Measurements from ENCODE around the gene RPL36. TPM values are rescaled to one million over a fixed set of nuclear protein-coding genes. Genes with fewer than 3 reads are reported as not detected.

RPL36 gene
- total and polyA plus RNA-seq, 2 of the 8 experiments (the other 6 are each of a cell fraction or from before 2014, with no cell fraction given): 951 to 1,075 TPM

DNA sequence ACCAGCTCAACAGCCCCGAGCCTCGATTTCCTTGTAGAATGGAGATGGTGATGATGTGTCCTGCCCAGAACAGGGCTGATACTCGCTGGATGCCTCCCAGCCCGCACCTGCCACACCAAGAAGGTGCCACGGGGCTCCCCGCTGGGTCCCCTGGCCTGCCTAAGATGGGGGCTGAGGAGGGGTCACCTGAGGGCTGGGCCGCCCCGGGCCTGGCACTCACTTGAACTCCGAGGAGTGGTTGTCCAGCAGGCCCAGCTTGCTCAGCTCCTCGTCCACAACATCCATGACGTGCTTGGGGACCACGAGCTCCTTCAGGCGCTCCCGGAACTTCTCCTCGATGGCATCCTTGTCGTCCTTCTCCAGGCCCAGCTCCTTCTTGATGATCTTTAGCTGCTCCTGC, 15.5 kb downstream of the RPL36 start:
- CTCF ChIA-PET (ENCODE audit: partially characterized antibody): interaction anchor here (0.7 to 5.4 kb wide), 4 partner anchors 15 to 89 kb away, joined by 3 to 23 read pairs (median 5); partner anchors contain the start of gene RPL36
- Histone ChIP-seq H2BK20ac (ENCODE audit: low read length) (no peak overlapping the region), H3K4me2 (ENCODE audit: insufficient read depth in 1 of 2, low read depth in 2 of 2, low read length in 2 of 2) (no peak overlapping the region), H2BK5ac (ENCODE audit: low read depth, low read length) (no peak overlapping the region), H3K27me3 (replicated peaks in 1 of 4; ENCODE audit: control insufficient read depth in 3 of 4, extremely low read depth in 1 of 4, insufficient read depth in 3 of 4, low read length in 3 of 4) (no peaks in the 10 kb centered on the region), H3K4me1 (replicated peaks in 1 of 4; ENCODE audit: control insufficient read depth in 3 of 4, insufficient read depth in 4 of 4, low read length in 3 of 4) (no peaks in the 10 kb centered on the region), H3K9me3 (ENCODE audit: insufficient read depth in 2 of 2, low read depth in 1 of 2, low read length in 1 of 2) (peaks cover 0 to 9% of the 10 kb centered on the region in 2 experiments; a peak in 1 of 4 replicates), H2AK5ac (ENCODE audit: low read depth, low read length) (no peak overlapping the region), H3K18ac (ENCODE audit: extremely low read depth, low read length) (no peak overlapping the region), H2BK120ac (replicated peaks; ENCODE audit: low read depth, low read length) (no peak overlapping the region), H3K23me2 (ENCODE audit: low read depth, low read length) (no peaks in the 10 kb centered on the region), H3K14ac (ENCODE audit: insufficient read length) (no peak overlapping the region), H3K4me3 (ENCODE audit: extremely low read depth in 1 of 4, insufficient read depth in 2 of 4, low read depth in 3 of 4, low read length in 4 of 4) (no peak overlapping the region), H4K91ac (replicated peaks; ENCODE audit: insufficient read length, low read length) (no peak overlapping the region), H3K9ac (replicated peaks in 1 of 4; ENCODE audit: extremely low read depth in 1 of 4, low read depth in 3 of 4, low read length in 3 of 4) (no peak overlapping the region), H3K79me1 (ENCODE audit: low read depth, low read length) (no peaks in the 10 kb centered on the region; the same call in 1 of the 2 replicates), H3K79me2 (ENCODE audit: control insufficient read depth in 1 of 2, insufficient read depth in 2 of 2, low read length in 2 of 2) (no peaks in the 10 kb centered on the region), H2BK15ac (ENCODE audit: low read length) (no peak overlapping the region), H3K56ac (replicated peaks; ENCODE audit: insufficient read length, low read depth, low read length) (no peak overlapping the region), H2BK12ac (ENCODE audit: low read depth, low read length) (no peak overlapping the region), H3K36me3 (ENCODE audit: control insufficient read depth in 2 of 4, insufficient read depth in 4 of 4, low read length in 3 of 4) (peaks cover 35 to 76% (median 62%) of the 10 kb centered on the region in 4 experiments), H3K23ac (ENCODE audit: insufficient read length) (no peak overlapping the region), H4K8ac (ENCODE audit: extremely low read depth, insufficient read depth, low read length) (no peak overlapping the region; the same call in 1 of the 2 replicates), H3K4ac (replicated peaks; ENCODE audit: insufficient read length, low read depth, low read length) (no peak overlapping the region), H4K20me1 (replicated peaks in 1 of 2; ENCODE audit: control insufficient read depth in 1 of 2, insufficient read depth in 2 of 2, low read length in 2 of 2) (peaks cover 5 to 9% of the 10 kb centered on the region in 2 experiments), H4K5ac (ENCODE audit: insufficient read length, low read depth, low read length) (no peak overlapping the region), H3K27ac (ENCODE audit: low read depth, low read length) (no peak overlapping the region), H2AFZ (ENCODE audit: low read length) (no peak overlapping the region)
- no peak for DNase-seq (ENCODE audit: low read depth in 1 of 2, low spot score in 2 of 2)
- 91% methylated on average over 16 of the region's 16 CpGs; no CpG with 5 or more reads in 1 of the 2 experiments for WGBS, 2 experiments (ENCODE audit: extremely low coverage in 1 of 2, insufficient coverage in 1 of 2, insufficient read length in 1 of 2, insufficient replicate concordance in 2 of 2, low coverage in 1 of 2, low lambda C conversion rate in 2 of 2, missing lambda C conversion rate in 1 of 2)
- no peak for FAIRE-seq
- POLR2A ChIA-PET (ENCODE audit: partially characterized antibody): interaction anchor here (1.8 to 22.4 kb wide), 4 partner anchors 8 to 15 kb away, joined by 6 to 620 read pairs (median 34); partner anchors contain the start of genes CATSPERD, LONP1 and RPL36
- TF ChIP-seq GABPA (IDR thresholded peaks at IDR 0.05; ENCODE audit: borderline replicate concordance, insufficient read depth, low read length) (no peak), HDAC6 (IDR thresholded peaks at IDR 0.05; ENCODE audit: low read depth, low read length) (no peak), RNF2 (IDR thresholded peaks at IDR 0.05; ENCODE audit: borderline replicate concordance, low read depth, low read length, missing control alignments, poor library complexity, severe bottlenecking) (no peak), KDM5A (IDR thresholded peaks at IDR 0.05; ENCODE audit: low read length) (no peak), GTF2F1 (IDR thresholded peaks at IDR 0.05; ENCODE audit: borderline replicate concordance, low read depth, low read length) (no peak), RFX5 (IDR thresholded peaks at IDR 0.05; ENCODE audit: borderline replicate concordance, low read depth, low read length) (no peak), CBX8 (IDR thresholded peaks at IDR 0.05; ENCODE audit: borderline replicate concordance, low read depth, low read length) (no peak)
- TF ChIP-seq, protein P1, sequence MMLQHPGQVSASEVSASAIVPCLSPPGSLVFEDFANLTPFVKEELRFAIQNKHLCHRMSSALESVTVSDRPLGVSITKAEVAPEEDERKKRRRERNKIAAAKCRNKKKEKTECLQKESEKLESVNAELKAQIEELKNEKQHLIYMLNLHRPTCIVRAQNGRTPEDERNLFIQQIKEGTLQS (IDR thresholded peaks at IDR 0.05; ENCODE audit: insufficient read depth, low read depth, low read length): no peak
